HepG2 (cell line): ENCODE data around the gene GLS2. TPM values are rescaled to one million over a fixed set of nuclear protein-coding genes. Genes with fewer than 3 reads are reported as not detected.

ENCODE experiments used
- ARNTL ChIP-seq: sonication (generic); formaldehyde crosslinking; IDR thresholded peaks from 2 replicates; pipeline ENCODE4 v1.4.0; 2020; ENCODE audit warnings: mild to moderate bottlenecking, missing genetic modification reagents
- CENPX ChIP-seq: sonication (generic); formaldehyde crosslinking; IDR thresholded peaks from 2 replicates; pipeline ENCODE4 v1.9.0; 2021; ENCODE audit warnings: mild to moderate bottlenecking, missing genetic modification reagents, moderate library complexity
- ELF1 ChIP-seq: sonication (generic); formaldehyde crosslinking; IDR thresholded peaks from 2 replicates; pipeline ENCODE4 v1.4.0; 2020; ENCODE audit warnings: missing genetic modification reagents
- EZH2 ChIP-seq: conservative IDR thresholded peaks from 2 replicates; pipeline ENCODE4 v1.6.1; 2012; ENCODE audit warnings: mild to moderate bottlenecking, low read depth, low read length, moderate library complexity
- FOXJ3 ChIP-seq: sonication (generic); formaldehyde crosslinking; IDR thresholded peaks from 2 replicates; pipeline ENCODE4 v1.4.0; 2020; ENCODE audit warnings: missing genetic modification reagents, mild to moderate bottlenecking, borderline replicate concordance
- KDM5A ChIP-seq: fragments of 200-600 bp; sonication (generic); IDR thresholded peaks from 2 replicates; pipeline ENCODE4 v1.7.0; 2018; ENCODE audit warnings: antibody characterized with exemption, mild to moderate bottlenecking, low read length, borderline replicate concordance
- NFE2L1 ChIP-seq: sonication (generic); formaldehyde crosslinking; IDR thresholded peaks from 2 replicates; pipeline ENCODE4 v1.4.0; 2020; ENCODE audit warnings: missing genetic modification reagents, mild to moderate bottlenecking, borderline replicate concordance
- NFYC ChIP-seq: IDR thresholded peaks from 2 replicates; pipeline ENCODE4 v1.6.1; 2016; ENCODE audit warnings: missing genetic modification reagents, missing compliant biosample characterization
- PBX2 ChIP-seq: IDR thresholded peaks from 2 replicates; pipeline ENCODE4 v1.6.1; 2016; ENCODE audit warnings: control low read depth
- RCOR2 ChIP-seq: IDR thresholded peaks from 2 replicates; pipeline ENCODE4 v1.6.1; 2016; ENCODE audit warnings: missing biosample characterization, missing genetic modification reagents
- SETDB1 ChIP-seq: sonication (generic); formaldehyde crosslinking; IDR thresholded peaks from 2 replicates; pipeline ENCODE4 v1.5.1; 2020; ENCODE audit warnings: missing genetic modification reagents, mild to moderate bottlenecking, borderline replicate concordance
- SRF ChIP-seq: IDR thresholded peaks from 2 replicates; pipeline ENCODE4 v1.6.1; 2011; ENCODE audit warnings: mild to moderate bottlenecking, low read depth, low read length, moderate library complexity
- TEAD2 ChIP-seq: sonication (generic); formaldehyde crosslinking; IDR thresholded peaks from 2 replicates; pipeline ENCODE4 v1.9.0; 2021; ENCODE audit warnings: missing genetic modification reagents
- ZBTB26 ChIP-seq: IDR thresholded peaks from 2 replicates; pipeline ENCODE4 v1.6.1; 2016; ENCODE audit warnings: missing compliant biosample characterization, missing genetic modification reagents, borderline replicate concordance
- ZNF382 ChIP-seq: sonication (generic); formaldehyde crosslinking; IDR thresholded peaks from 2 replicates; pipeline ENCODE4 v1.5.0; 2020; ENCODE audit warnings: missing genetic modification reagents, mild to moderate bottlenecking, borderline replicate concordance
- ZNF562 ChIP-seq: sonication (generic); formaldehyde crosslinking; IDR thresholded peaks from 2 replicates; pipeline ENCODE4 v1.8.0; 2022; ENCODE audit warnings: missing genetic modification reagents, borderline replicate concordance
- ZNF644 ChIP-seq: IDR thresholded peaks from 2 replicates; pipeline ENCODE4 v1.6.1; 2016; ENCODE audit warnings: low read depth
- ZSCAN5A ChIP-seq: sonication (generic); formaldehyde crosslinking; IDR thresholded peaks from 2 replicates; pipeline ENCODE4 v1.8.0; 2022; ENCODE audit warnings: mild to moderate bottlenecking, missing genetic modification reagents, borderline replicate concordance
- polyA plus RNA-seq, 8 experiments: library from polyadenylated mRNA; depleted of rRNA in 3 of 8; stranded (reverse) in 7 of 8; unstranded in 1 of 8; fragments of >200 nt; fragmentation: Illumina TruSeq in 4 of 8; extraction: Trizol in 4 of 8; gene quantifications; 2 replicates each; pipeline versions ENCODE4 v1.2.1 to v1.2.3, GENCODE V29; 2011 to 2016; ENCODE audit warnings: low read depth in 4 of 8, missing spikeins in 1 of 8, mixed read lengths in 1 of 8; ENCODE audit not compliant: insufficient read depth in 1 of 8
- total RNA-seq, 5 experiments: library from RNA; depleted of rRNA; stranded (reverse); fragments of >200 nt; fragmentation: Illumina TruSeq; extraction: Trizol; gene quantifications; 2 replicates each; pipeline ENCODE4 v1.2.3, GENCODE V29; 2016; ENCODE audit warnings: low read depth in 1 of 5
- TF ChIP-seq, protein P1 (sequence below): sonication (generic); formaldehyde crosslinking; IDR thresholded peaks from 2 replicates; pipeline ENCODE4 v1.8.0; 2022; ENCODE audit warnings: mild to moderate bottlenecking, missing genetic modification reagents; ENCODE audit not compliant: insufficient replicate concordance
- TF ChIP-seq, protein P2 (sequence below): sonication (generic); formaldehyde crosslinking; IDR thresholded peaks from 2 replicates; pipeline ENCODE4 v1.5.0; 2020; ENCODE audit warnings: missing genetic modification reagents
- TF ChIP-seq, protein P3 (sequence below): sonication (generic); formaldehyde crosslinking; IDR thresholded peaks from 2 replicates; pipeline ENCODE4 v1.5.0; 2020; ENCODE audit warnings: missing genetic modification reagents, mild to moderate bottlenecking, borderline replicate concordance

GLS2 gene
- total and polyA plus RNA-seq, 2 of the 13 experiments (the other 11 are each of a cell fraction or from before 2014, with no cell fraction given), result 8.6 to 12.2 TPM

DNA sequence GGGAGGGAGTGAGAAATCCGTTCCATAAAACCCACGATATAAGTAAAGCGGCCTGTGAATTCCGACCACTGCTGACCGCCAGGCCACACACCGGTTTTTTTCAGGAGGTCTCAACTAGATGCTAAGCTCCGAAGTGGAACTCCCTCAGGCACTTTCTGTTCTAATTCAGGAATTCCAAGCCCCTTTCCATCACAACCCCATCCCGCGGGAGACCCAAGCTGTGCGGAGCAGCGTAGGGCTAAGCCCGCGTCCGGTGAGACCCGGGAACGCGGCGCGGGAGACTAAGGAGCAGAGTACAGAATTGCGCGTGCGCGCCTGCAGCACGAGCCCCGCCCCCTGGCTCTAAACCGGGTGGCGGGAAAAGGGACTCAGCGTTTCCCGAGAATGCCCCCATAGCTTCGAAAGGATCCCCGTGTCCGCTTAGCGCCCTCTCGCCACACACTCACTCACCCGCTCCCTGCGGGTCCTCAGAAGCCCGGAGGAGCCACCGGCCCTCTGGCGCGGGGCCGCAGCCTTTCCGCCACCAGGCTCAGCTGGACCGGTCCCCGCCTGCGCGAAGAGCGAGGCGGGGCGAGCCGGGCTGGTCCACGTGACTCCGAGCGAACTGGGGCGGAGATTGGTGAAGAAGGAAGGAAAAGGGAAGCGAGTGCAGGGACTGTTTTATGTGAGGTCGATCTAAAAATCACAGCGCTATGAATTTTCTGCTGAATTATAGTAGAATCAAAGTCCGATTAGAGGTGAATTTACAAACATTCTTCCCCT lies 38.9 kb downstream of the GLS2 start, which contains the start of gene TIMELESS (continued):
- TF ChIP-seq, protein P1, sequence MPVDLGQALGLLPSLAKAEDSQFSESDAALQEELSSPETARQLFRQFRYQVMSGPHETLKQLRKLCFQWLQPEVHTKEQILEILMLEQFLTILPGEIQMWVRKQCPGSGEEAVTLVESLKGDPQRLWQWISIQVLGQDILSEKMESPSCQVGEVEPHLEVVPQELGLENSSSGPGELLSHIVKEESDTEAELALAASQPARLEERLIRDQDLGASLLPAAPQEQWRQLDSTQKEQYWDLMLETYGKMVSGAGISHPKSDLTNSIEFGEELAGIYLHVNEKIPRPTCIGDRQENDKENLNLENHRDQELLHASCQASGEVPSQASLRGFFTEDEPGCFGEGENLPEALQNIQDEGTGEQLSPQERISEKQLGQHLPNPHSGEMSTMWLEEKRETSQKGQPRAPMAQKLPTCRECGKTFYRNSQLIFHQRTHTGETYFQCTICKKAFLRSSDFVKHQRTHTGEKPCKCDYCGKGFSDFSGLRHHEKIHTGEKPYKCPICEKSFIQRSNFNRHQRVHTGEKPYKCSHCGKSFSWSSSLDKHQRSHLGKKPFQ (CRISPR knock-in tag), result peak; percentile 15
- TF ChIP-seq KDM5A, result no peak
- TF ChIP-seq SETDB1 (CRISPR knock-in tag), result no peak
- peak; percentile 35; the same call in 1 of the 2 replicates for TF ChIP-seq ELF1 (CRISPR knock-in tag)
- no peak for TF ChIP-seq ZNF562 (CRISPR knock-in tag)
- no peak for TF ChIP-seq ZNF382 (CRISPR knock-in tag)
- TF ChIP-seq PBX2, result no peak
- no peak for TF ChIP-seq ZBTB26 (CRISPR knock-in tag)
- no peak for TF ChIP-seq ZNF644
- TF ChIP-seq NFE2L1 (CRISPR knock-in tag), result no peak
- TF ChIP-seq, protein P2, sequence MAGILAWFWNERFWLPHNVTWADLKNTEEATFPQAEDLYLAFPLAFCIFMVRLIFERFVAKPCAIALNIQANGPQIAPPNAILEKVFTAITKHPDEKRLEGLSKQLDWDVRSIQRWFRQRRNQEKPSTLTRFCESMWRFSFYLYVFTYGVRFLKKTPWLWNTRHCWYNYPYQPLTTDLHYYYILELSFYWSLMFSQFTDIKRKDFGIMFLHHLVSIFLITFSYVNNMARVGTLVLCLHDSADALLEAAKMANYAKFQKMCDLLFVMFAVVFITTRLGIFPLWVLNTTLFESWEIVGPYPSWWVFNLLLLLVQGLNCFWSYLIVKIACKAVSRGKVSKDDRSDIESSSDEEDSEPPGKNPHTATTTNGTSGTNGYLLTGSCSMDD (CRISPR knock-in tag), result no peak
- no peak for TF ChIP-seq CENPX (CRISPR knock-in tag)
- TF ChIP-seq NFYC, result peak; percentile 28; the same call in 1 of the 2 replicates
- no peak for TF ChIP-seq SRF
- TF ChIP-seq, protein P3, sequence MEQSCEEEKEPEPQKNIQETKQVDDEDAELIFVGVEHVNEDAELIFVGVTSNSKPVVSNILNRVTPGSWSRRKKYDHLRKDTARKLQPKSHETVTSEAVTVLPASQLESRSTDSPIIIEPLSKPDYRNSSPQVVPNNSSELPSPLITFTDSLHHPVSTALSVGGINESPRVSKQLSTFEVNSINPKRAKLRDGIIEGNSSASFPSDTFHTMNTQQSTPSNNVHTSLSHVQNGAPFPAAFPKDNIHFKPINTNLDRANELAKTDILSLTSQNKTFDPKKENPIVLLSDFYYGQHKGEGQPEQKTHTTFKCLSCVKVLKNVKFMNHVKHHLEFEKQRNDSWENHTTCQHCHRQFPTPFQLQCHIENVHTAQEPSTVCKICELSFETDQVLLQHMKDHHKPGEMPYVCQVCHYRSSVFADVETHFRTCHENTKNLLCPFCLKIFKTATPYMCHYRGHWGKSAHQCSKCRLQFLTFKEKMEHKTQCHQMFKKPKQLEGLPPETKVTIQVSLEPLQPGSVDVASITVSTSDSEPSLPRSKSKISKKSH (CRISPR knock-in tag), result peak; percentile 74; the same call in 1 of the 2 replicates
- 0 out of 2 replicates have a peak, but pooled peaks have one; percentile 37 for TF ChIP-seq FOXJ3 (CRISPR knock-in tag)
- TF ChIP-seq ARNTL (CRISPR knock-in tag), result peak; percentile 95
- TF ChIP-seq RCOR2 (CRISPR knock-in tag), result no peak
- no peak for TF ChIP-seq EZH2
- TF ChIP-seq TEAD2 (CRISPR knock-in tag), result no peak
- TF ChIP-seq ZSCAN5A (CRISPR knock-in tag), result peak; percentile 70; the same call in 1 of the 2 replicates
